ENCODE measurements around the gene FUT8.

FUT8 gene

GRCh38 chr14:65600742-65601141, 188.2 kb downstream of the FUT8 start:
- Histone ChIP-seq H3K9me3 (ENCODE audit: severe bottlenecking) (no peaks in the 10 kb centered on the region), H3K27me3 (ENCODE audit: insufficient read depth, poor library complexity, severe bottlenecking) (no peaks in the 10 kb centered on the region), H3K36me3 (ENCODE audit: low read depth) (0 out of 2 replicates have a peak, but pooled peaks cover 3% of the 10 kb centered on the region), H3K4me1 (ENCODE audit: insufficient read depth, poor library complexity, severe bottlenecking) (peaks cover 7% of the 10 kb centered on the region), H3K4me3 (ENCODE audit: severe bottlenecking) (no peak overlapping the region), H3K27ac (ENCODE audit: poor library complexity, severe bottlenecking) (no peak overlapping the region)
- ATAC-seq (ENCODE audit: low read depth): no peak
- no peak for DNase-seq (ENCODE audit: low spot score)
- TF ChIP-seq, protein P1, sequence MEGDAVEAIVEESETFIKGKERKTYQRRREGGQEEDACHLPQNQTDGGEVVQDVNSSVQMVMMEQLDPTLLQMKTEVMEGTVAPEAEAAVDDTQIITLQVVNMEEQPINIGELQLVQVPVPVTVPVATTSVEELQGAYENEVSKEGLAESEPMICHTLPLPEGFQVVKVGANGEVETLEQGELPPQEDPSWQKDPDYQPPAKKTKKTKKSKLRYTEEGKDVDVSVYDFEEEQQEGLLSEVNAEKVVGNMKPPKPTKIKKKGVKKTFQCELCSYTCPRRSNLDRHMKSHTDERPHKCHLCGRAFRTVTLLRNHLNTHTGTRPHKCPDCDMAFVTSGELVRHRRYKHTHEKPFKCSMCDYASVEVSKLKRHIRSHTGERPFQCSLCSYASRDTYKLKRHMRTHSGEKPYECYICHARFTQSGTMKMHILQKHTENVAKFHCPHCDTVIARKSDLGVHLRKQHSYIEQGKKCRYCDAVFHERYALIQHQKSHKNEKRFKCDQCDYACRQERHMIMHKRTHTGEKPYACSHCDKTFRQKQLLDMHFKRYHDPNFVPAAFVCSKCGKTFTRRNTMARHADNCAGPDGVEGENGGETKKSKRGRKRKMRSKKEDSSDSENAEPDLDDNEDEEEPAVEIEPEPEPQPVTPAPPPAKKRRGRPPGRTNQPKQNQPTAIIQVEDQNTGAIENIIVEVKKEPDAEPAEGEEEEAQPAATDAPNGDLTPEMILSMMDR (IDR thresholded peaks at IDR 0.05; ENCODE audit: poor library complexity, severe bottlenecking): no peak

GRCh38 chr14:65604535-65604934, 192.0 kb downstream of the FUT8 start:
- no peaks in the 10 kb centered on the region for H3K36me3 ChIP-seq (ENCODE audit: low read depth)
- H3K4me1 ChIP-seq (ENCODE audit: insufficient read depth, poor library complexity, severe bottlenecking): peaks cover 7% of the 10 kb centered on the region
- H3K27me3 ChIP-seq (ENCODE audit: insufficient read depth, poor library complexity, severe bottlenecking): no peaks in the 10 kb centered on the region
- TF ChIP-seq, protein P1 (IDR thresholded peaks at IDR 0.05; ENCODE audit: poor library complexity, severe bottlenecking): no peak
- H3K4me3 ChIP-seq (ENCODE audit: severe bottlenecking): no peak overlapping the region
- no peak overlapping the region for H3K27ac ChIP-seq (ENCODE audit: poor library complexity, severe bottlenecking)
- no peaks in the 10 kb centered on the region for H3K9me3 ChIP-seq (ENCODE audit: severe bottlenecking)
- no peak for ATAC-seq (ENCODE audit: low read depth)
- no peak for DNase-seq (ENCODE audit: low spot score)

- Histone ChIP-seq H3K27ac (ENCODE audit: poor library complexity, severe bottlenecking) (no peak overlapping the region), H3K4me1 (ENCODE audit: insufficient read depth, poor library complexity, severe bottlenecking) (peaks cover 7% of the 10 kb centered on the region), H3K9me3 (ENCODE audit: severe bottlenecking) (no peaks in the 10 kb centered on the region), H3K27me3 (ENCODE audit: insufficient read depth, poor library complexity, severe bottlenecking) (no peaks in the 10 kb centered on the region), H3K4me3 (ENCODE audit: severe bottlenecking) (no peak overlapping the region), H3K36me3 (ENCODE audit: low read depth) (no peaks in the 10 kb centered on the region)
- DNase-seq (ENCODE audit: low spot score): no peak
- TF ChIP-seq, protein P1 (IDR thresholded peaks at IDR 0.05; ENCODE audit: poor library complexity, severe bottlenecking): peak; percentile 68
- peak; percentile 40; the same call in 1 of the 3 replicates for ATAC-seq (ENCODE audit: low read depth)
Observed at GRCh38 chr14:65604936-65605335, 192.4 kb downstream of the FUT8 start.

GRCh38 chr14:65606460-65606859, 193.9 kb downstream of the FUT8 start:
- H3K9me3 ChIP-seq (ENCODE audit: severe bottlenecking): no peaks in the 10 kb centered on the region
- no peak for DNase-seq (ENCODE audit: low spot score)
- no peak for ATAC-seq (ENCODE audit: low read depth)
- peaks cover 3% of the 10 kb centered on the region for H3K4me1 ChIP-seq (ENCODE audit: insufficient read depth, poor library complexity, severe bottlenecking)
- no peak overlapping the region for H3K4me3 ChIP-seq (ENCODE audit: severe bottlenecking)
- no peaks in the 10 kb centered on the region for H3K36me3 ChIP-seq (ENCODE audit: low read depth)
- TF ChIP-seq, protein P1 (IDR thresholded peaks at IDR 0.05; ENCODE audit: poor library complexity, severe bottlenecking): no peak
- H3K27ac ChIP-seq (ENCODE audit: poor library complexity, severe bottlenecking): no peak overlapping the region
- H3K27me3 ChIP-seq (ENCODE audit: insufficient read depth, poor library complexity, severe bottlenecking): no peaks in the 10 kb centered on the region

DNA sequence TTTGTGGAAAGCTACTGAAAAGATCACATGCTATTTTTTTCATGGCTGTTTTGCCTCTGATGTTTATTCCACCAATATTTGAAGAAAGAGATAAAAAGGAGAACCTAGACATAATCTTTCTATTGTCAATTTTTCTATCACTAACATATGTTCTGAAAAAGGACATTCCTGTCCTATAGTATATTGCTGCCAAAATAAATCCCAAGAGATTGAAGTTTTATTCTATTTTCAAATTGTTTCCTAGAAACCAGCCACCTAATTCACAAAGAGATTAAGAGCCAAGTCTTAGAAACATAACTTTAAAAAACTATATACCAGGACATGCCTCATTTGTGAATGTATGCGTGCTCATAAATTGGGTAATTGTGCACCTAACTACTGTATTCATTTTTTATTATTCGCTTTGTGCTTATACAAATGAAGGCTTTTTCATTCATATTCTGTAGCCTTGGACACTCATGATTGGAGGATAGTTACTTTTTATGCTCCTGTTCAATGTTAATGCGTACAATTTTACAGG, 200.7 kb downstream of the FUT8 start:
- no peaks in the 10 kb centered on the region for H3K27me3 ChIP-seq (ENCODE audit: insufficient read depth, poor library complexity, severe bottlenecking)
- no peaks in the 10 kb centered on the region for H3K36me3 ChIP-seq (ENCODE audit: low read depth)
- H3K27ac ChIP-seq (ENCODE audit: poor library complexity, severe bottlenecking): no peak overlapping the region
- TF ChIP-seq, protein P1 (IDR thresholded peaks at IDR 0.05; ENCODE audit: poor library complexity, severe bottlenecking): no peak
- ATAC-seq (ENCODE audit: low read depth): no peak
- no peak for DNase-seq (ENCODE audit: low spot score)
- no peak overlapping the region for H3K4me3 ChIP-seq (ENCODE audit: severe bottlenecking)
- no peaks in the 10 kb centered on the region for H3K4me1 ChIP-seq (ENCODE audit: insufficient read depth, poor library complexity, severe bottlenecking)
- no peaks in the 10 kb centered on the region for H3K9me3 ChIP-seq (ENCODE audit: severe bottlenecking)

Data from RWPE2 (cell line).